Activated B cell treated with CpG ODN at 0.5 μM for 24 hours (primary cell): ENCODE data around the gene ZMIZ2. TPM values are rescaled to one million over a fixed set of nuclear protein-coding genes. Genes with fewer than 3 reads are reported as not detected.
A peak's percentile ranks its signal among the peaks of the same experiment; 100 is the strongest.

Experiments
- ATAC-seq: fragments of 200-7000 bp; cut with Tn5 transposase; one replicate; pipeline ENCODE4 v1.10.0; 2021; ENCODE audit warnings: low read depth, mild to moderate bottlenecking, moderate library complexity
- CTCF ChIA-PET: fragments of 350-600 bp; sonication (Branson Sonifier 250); formaldehyde crosslinking; loops from one replicate; lab custom pipeline; 2021; ENCODE audit warnings: antibody characterized with exemption; lab: Charles Lee
- POLR2A ChIA-PET: fragments of 350-600 bp; sonication (Branson Sonifier 250); formaldehyde crosslinking; loops from one replicate; lab custom pipeline; 2021; ENCODE audit warnings: antibody characterized with exemption; lab: Charles Lee
- DNase-seq: peaks from one replicate; pipeline ENCODE4 v3.0.0; 2022
- H3K27ac Mint-ChIP-seq: one replicate; pipeline ENCODE4 v1.8.0; 2020; ENCODE audit warnings: mixed read lengths
- H3K27me3 Mint-ChIP-seq: one replicate; pipeline ENCODE4 v1.8.0; 2021; ENCODE audit warnings: mixed read lengths
- H3K36me3 Mint-ChIP-seq: one replicate; pipeline ENCODE4 v1.8.0; 2021; ENCODE audit warnings: low read depth, mixed read lengths
- H3K4me1 Mint-ChIP-seq: one replicate; pipeline ENCODE4 v1.8.0; 2021; ENCODE audit warnings: mixed read lengths
- H3K4me3 Mint-ChIP-seq: one replicate; pipeline ENCODE4 v1.8.0; 2020; ENCODE audit warnings: mild to moderate bottlenecking, mixed read lengths
- H3K9me3 Mint-ChIP-seq: one replicate; pipeline ENCODE4 v1.8.0; 2020; ENCODE audit warnings: mixed read lengths
- CTCF ChIP-seq: fragments of 200-600 bp; IDR thresholded peaks from one replicate; pipeline ENCODE4 v1.8.0; 2022; ENCODE audit warnings: antibody characterized with exemption, mild to moderate bottlenecking
- intact Hi-C: fragments of 100-400 bp; cut with micrococcal nuclease; formaldehyde crosslinking; loops from one replicate; pipeline ENCODE4 v1.15.1; 2024
- total RNA-seq: library from RNA; stranded (reverse); gene quantifications from 2 replicates; pipeline ENCODE4 v1.2.3, GENCODE V29; 2022

Gene ZMIZ2
- total RNA-seq, 1 donor from 2014 or later = 440 TPM

GRCh38 chr7:44768628-44769371, 20.2 kb downstream of the ZMIZ2 start:
- Mint-ChIP-seq H3K9me3 (no peaks in the 10 kb centered on the region), H3K36me3 (peaks cover 53% of the 10 kb centered on the region), H3K27me3 (no peaks in the 10 kb centered on the region), H3K4me3 (peak overlapping the region; percentile 57), H3K4me1 (peaks cover 60% of the 10 kb centered on the region), H3K27ac (peak overlapping the region; percentile 88)
- ChIA-PET POLR2A (interaction anchor here (0.9 to 5.0 kb wide), 16 partner anchors 12 to 195 kb away, joined by 3 to 66 read pairs (median 8); partner anchors contain the start of genes DDX56, H2AZ2, OGDH and PPIA), CTCF (interaction anchor here (0.6 to 1.9 kb wide), 9 partner anchors 16 to 203 kb away, joined by 3 to 7 read pairs (median 4); no protein-coding TSS in a partner anchor)
- DNase-seq (no peak), ATAC-seq (no peak)
- TF ChIP-seq CTCF = no peak
- intact Hi-C loops = loop anchor here (1.0 to 2.0 kb wide), 5 partner anchors 17 to 180 kb away; partner anchors contain the start of gene PPIA

GRCh38 chr7:44769376-44769775, 20.7 kb downstream of the ZMIZ2 start:
- no peaks in the 10 kb centered on the region for H3K27me3 Mint-ChIP-seq
- H3K4me3 Mint-ChIP-seq = peak overlapping the region; percentile 58
- ATAC-seq (no peak), DNase-seq (no peak)
- intact Hi-C loops = loop anchor here (2.0 kb wide), 1 partner anchor 17 kb away; no protein-coding TSS in a partner anchor
- CTCF ChIA-PET = interaction anchor here (1.1 to 1.9 kb wide), 4 partner anchors 29 to 131 kb away, joined by 3 to 7 read pairs (median 4); no protein-coding TSS in a partner anchor
- POLR2A ChIA-PET = interaction anchor here (1.0 to 5.0 kb wide), 6 partner anchors 18 to 163 kb away, joined by 5 to 66 read pairs (median 18); partner anchors contain the start of genes OGDH, PPIA, PURB and ZMIZ2
- TF ChIP-seq CTCF = no peak
- H3K27ac Mint-ChIP-seq = peak overlapping the region; percentile 88
- H3K9me3 Mint-ChIP-seq = no peaks in the 10 kb centered on the region
- H3K36me3 Mint-ChIP-seq = peaks cover 48% of the 10 kb centered on the region
- H3K4me1 Mint-ChIP-seq = peaks cover 60% of the 10 kb centered on the region

- Mint-ChIP-seq H3K36me3 (peaks cover 43% of the 10 kb centered on the region), H3K27me3 (no peaks in the 10 kb centered on the region), H3K4me1 (peaks cover 60% of the 10 kb centered on the region), H3K4me3 (peak overlapping the region; percentile 58), H3K9me3 (no peaks in the 10 kb centered on the region), H3K27ac (peak overlapping the region; percentile 88)
- peak; percentile 10 for ATAC-seq
- POLR2A ChIA-PET = interaction anchor here (0.5 to 5.0 kb wide), 6 partner anchors 19 to 179 kb away, joined by 3 to 66 read pairs (median 14); partner anchors contain the start of genes OGDH, PPIA and ZMIZ2
- no peak for DNase-seq
- intact Hi-C loops = loop anchor here (2.0 kb wide), 1 partner anchor 17 kb away; no protein-coding TSS in a partner anchor
- no peak for TF ChIP-seq CTCF
- CTCF ChIA-PET = interaction anchor here (0.6 to 1.9 kb wide), 4 partner anchors 9 to 131 kb away, joined by 3 to 7 read pairs (median 4); no protein-coding TSS in a partner anchor
Measured at GRCh38 chr7:44769776-44770294, 21.2 kb downstream of the ZMIZ2 start.

- H3K4me1 Mint-ChIP-seq = peaks cover 60% of the 10 kb centered on the region
- CTCF ChIA-PET = interaction anchor here (1.1 to 1.4 kb wide), 2 partner anchors 16 to 140 kb away, joined by 3 read pairs; no protein-coding TSS in a partner anchor
- no peaks in the 10 kb centered on the region for H3K9me3 Mint-ChIP-seq
- no peak for TF ChIP-seq CTCF
- no peak for ATAC-seq
- peaks cover 28% of the 10 kb centered on the region for H3K36me3 Mint-ChIP-seq
- peak overlapping the region; percentile 64 for H3K27ac Mint-ChIP-seq
- no peak for DNase-seq
- no peaks in the 10 kb centered on the region for H3K27me3 Mint-ChIP-seq
- POLR2A ChIA-PET = interaction anchor here (0.6 to 1.6 kb wide), 3 partner anchors 20 to 166 kb away, joined by 3 to 5 read pairs (median 3); no protein-coding TSS in a partner anchor
- intact Hi-C loops = no loop called here
- H3K4me3 Mint-ChIP-seq = peak overlapping the region; percentile 36
Measured at GRCh38 chr7:44771358-44771757, 22.7 kb downstream of the ZMIZ2 start.
